Measurements from ENCODE around the gene PGM5. TPM values are rescaled to one million over a fixed set of nuclear protein-coding genes. Genes with fewer than 3 reads are reported as not detected.
"Not testable (repeated sequence)": the region's sequence is repeated elsewhere in the genome, so short reads cannot be mapped to it uniquely, and the experiment has no call there.

Gene PGM5
- total RNA-seq, 1 donor from 2014 or later: 0.26 TPM

DNA sequence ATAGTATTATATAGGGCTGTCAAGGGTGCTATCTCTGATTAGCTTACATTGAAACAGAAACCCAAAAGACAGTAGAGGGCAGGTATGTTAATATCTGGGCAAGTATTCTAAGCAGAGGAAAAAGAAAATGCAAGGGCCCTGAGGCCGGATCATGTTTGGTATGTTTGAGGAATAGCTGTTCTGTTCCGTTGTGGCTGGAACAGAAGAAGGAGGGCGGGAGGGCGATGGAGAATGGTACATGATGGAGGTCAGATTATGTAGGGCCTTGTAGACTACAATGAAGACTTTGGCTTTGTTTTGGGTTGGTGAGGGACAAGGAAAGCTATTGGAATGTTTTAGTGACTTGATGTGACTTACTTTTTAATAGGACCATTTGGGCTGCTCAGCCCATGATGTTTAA is 19.4 kb downstream of the PGM5 start:
- not testable (repeated sequence) for DNase-seq (ENCODE audit: low read depth, low spot score)

DNA sequence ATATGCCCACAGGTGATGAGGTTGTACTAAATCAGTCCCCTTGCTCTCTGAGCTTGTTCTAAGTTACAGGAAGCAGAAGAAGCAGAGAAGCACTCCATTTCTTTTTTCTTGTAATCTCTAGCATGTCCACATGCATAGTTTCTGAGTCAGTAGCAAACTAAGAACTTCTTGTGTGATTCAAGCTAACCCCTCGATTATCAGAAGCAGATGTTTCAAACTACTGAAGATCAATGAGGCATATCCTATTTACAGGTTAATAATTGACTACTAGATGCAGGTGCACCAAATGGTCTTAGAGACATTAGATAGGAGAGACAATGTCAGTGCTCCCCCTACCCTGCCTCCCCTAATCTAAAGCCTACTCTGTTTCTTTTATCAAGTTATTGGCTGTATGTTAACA is 21.3 kb downstream of the PGM5 start:
- DNase-seq (ENCODE audit: low read depth, low spot score): not testable (repeated sequence)

DNA sequence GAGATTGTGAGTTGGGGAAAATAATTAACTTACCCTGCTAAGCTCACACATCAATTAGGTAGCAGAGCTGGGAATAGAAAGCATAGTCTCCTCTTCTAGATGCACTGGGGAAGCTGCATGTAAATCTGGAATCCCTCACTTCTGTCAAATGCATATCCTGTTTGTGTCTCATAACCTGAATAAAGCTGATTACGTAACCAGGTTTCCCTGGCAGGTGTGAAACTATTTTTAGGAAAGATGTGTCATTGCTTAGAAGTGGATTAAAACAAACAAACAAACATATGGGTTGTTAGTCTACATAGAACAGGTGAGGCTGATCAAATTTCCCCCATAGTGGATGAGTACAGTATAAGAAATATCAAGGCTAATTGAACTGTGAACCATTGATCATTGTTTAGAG is 27.5 kb downstream of the PGM5 start:
- DNase-seq (ENCODE audit: low read depth, low spot score): not testable (repeated sequence)

DNA sequence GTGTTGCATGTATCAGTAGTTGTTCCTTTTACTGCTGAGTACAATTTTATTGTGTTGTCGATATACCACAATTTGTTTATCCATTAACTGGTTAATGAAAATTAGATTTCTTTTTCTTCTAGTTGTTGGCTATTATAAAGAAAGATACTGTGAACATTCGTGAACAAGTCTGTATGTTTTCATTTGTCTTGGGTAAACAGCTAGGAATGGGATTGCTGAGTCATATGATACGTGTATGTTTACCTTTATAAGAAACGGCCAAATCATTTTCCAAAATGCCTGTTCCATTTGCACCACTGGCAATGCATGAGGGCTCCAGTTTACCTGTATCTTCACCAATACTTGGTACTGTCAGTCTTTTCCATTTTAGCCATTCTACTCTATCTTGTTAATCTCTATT is 33.1 kb downstream of the PGM5 start:
- DNase-seq (ENCODE audit: low read depth, low spot score): not testable (repeated sequence)

DNA sequence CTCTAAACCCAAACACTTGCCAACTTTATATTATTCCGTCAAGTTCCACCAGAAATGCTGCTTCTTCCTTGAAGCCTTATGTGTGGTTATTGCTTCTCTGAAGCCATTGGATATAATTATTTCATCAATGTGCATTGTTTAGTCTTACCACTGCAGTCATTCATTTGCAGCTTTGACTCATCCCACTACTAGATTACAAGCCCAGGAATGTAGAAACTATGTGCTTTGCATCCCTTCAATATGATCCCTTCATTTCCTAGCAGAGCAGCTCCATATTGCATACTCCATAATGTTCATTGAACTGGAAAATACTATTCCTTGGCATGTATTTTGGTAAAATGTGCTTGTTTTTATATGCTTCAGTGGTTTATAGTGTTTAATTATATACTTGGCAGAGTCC is 34.3 kb downstream of the PGM5 start:
- not testable (repeated sequence) for DNase-seq (ENCODE audit: low read depth, low spot score)

DNA sequence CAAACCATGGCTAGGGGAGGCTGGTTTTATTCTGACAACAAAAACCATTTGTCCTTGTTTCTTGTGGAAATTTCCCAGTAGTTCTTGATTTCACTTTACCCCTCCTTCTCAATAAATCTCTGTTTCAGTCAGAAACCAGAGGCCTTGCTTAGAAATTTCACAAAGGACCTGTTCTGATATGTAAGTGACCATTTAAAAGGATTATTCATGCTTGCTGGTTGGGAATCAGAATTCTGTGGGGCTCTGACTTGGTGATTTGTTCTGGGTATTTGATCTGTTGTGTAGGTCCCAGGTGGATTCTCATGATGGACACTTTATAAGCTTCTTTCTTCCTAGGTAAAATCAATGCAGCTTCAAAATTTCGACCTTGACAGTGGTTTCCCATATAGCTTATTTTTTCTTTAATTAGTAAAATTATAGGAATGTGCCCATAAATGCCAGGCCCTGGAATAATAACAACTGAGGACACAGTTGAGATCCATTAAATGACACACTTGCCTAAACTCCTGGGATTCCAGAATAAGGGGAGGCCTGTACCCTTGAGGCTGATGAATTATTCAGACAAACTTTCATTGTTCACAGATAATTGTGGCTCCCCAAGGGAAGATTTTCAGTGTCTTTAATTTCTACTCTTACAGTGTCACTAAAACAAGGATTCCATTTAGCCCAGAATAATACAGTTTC is 40.1 kb downstream of the PGM5 start:
- not testable (repeated sequence) for DNase-seq (ENCODE audit: low read depth, low spot score)

DNA sequence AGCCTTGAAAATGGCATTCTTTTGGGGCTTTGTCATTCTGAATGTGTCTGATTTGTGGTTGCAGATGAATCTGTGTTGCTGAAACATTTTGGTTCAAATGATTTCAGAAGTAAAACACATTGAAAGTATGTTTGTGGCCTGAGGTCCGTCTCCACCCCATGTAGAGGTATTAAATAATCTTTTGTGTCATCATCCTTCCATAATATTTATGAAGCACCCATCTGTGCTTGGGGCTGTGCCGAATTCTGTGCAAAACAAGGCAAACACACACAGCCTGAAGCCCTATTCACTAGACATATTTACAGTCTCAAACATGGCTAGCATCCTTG is 40.6 kb downstream of the PGM5 start:
- DNase-seq (ENCODE audit: low read depth, low spot score): not testable (repeated sequence)

DNA sequence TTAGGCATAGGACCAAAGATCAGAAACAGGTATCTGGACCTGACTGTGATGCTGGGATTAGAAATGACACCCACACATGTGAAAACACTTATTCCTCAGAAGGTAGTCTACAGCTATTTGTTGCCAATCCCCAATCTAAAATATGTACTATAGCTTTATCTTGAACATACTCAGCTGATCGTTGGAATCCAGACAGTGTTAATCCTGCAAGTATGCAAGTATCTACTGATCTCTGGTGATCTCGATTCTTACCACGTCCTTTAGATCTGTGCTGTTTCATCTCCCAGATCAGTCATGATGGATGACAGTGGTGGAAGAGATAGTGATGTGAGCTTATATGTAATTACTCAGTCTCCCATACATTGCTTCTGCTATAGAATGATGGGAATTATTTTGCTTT is 41.4 kb downstream of the PGM5 start:
- not testable (repeated sequence) for DNase-seq (ENCODE audit: low read depth, low spot score)

DNA sequence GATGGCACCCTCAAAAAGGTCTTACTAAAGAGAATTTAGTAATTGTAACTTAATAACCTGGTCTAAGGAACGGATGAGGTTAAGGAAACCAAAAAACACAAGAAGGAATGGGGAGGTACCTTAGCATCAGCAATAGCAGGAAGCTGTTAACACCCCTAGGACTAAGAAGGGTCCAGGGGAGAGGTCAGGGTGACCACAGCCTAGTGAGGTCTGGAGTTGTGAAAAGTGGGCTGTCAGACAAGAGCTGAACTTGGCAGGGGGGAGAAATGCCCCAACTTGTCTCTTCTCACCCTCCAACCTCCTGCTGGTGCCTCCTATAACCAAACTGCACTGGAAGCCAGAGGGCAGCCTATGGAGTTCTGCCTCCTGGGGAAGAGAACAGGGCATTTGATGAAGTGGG is 41.9 kb downstream of the PGM5 start:
- not testable (repeated sequence) for DNase-seq (ENCODE audit: low read depth, low spot score)

DNA sequence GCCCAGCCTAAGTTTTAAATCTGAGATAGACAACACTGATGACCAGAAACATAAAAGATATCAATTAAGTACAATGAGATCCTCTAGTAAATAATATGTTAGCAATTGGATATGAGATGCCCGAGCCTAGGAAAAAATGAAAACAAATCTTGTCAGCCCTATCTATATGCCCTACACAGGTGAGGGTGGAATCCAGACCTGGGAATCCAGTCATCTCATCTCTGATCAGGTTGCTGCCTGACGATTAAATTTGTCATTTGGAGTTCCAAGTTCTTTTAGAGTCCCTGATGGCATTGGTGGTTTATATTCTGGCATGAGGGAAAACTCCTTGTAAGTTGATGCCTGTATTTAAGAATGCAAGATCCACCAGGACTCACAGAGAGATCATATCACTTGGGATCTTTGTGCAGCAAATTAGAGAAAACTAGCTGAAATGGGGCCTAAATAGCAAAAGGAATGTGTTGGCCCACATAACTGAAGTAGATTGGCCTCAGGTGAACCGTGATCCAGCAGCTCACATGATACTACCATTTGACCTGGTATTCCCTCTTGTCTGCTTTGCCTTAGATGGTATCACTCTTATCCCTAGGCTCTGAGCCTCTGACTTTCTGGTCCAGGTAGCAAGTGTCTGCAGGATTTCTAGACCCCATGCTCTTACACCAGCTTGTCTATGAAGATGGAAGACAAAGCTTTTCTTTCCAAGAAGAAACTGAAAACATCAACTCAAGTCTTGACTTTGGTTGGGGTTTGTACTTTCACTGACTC is 48.2 kb downstream of the PGM5 start:
- not testable (repeated sequence) for DNase-seq (ENCODE audit: low read depth, low spot score)

DNA sequence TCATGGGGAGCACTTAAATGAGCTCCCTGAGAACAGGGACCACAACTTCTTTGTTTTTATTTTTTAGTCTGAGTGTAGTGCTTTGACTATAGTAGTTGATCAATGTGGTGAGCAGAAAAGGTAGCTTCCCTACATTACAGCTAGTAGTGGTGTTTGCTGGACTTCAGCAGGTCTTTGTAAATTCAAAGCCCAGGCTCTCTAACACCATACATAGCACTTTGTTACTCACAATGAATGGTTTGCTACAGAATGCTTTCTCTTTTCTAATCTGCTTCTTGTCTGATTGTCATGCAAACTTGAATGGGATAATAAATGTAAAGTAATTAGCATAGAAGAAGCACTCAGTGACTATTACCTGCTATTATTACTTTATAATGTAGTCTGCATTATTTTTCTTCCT is 55.5 kb downstream of the PGM5 start:
- not testable (repeated sequence) for DNase-seq (ENCODE audit: low read depth, low spot score)

DNA sequence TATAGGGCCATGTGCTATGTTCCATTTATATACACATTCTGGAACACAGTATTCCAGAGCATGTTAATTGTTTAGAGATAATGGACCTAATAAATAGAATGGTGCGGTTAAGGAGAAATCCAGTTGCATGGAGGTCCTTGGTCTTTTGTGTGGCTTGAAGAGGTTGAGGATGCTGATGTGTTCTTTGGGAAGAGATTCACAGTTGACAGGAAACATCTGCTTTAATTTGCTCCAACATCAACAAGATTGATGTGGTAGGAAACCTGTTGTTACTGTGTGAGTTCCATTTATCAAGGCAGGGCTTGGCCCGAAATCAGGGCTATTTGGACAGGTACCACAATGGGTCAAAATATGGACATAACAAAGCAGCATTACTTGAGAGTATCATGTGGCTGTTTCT is 56.3 kb downstream of the PGM5 start:
- DNase-seq (ENCODE audit: low read depth, low spot score): not testable (repeated sequence)

DNA sequence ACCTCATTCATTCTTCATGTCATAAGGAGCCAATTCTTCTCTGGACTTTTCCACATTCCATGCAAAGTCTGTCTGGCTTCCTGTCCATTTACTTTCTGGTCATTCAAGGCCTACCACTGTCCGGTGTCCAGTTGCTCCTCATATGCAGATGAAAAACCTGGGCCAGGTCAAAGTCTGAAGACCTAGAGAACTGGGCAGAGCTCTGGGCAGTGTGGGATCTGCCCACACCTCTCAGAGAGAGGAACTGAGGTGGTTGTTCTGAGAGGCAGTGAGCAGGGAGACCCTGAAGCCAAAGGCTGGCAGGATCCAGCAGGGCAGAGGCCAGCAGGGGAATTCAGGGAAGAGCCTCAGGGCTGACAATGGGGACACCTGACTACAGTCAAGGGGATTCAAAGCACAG is 58.7 kb downstream of the PGM5 start:
- DNase-seq (ENCODE audit: low read depth, low spot score): not testable (repeated sequence)

DNA sequence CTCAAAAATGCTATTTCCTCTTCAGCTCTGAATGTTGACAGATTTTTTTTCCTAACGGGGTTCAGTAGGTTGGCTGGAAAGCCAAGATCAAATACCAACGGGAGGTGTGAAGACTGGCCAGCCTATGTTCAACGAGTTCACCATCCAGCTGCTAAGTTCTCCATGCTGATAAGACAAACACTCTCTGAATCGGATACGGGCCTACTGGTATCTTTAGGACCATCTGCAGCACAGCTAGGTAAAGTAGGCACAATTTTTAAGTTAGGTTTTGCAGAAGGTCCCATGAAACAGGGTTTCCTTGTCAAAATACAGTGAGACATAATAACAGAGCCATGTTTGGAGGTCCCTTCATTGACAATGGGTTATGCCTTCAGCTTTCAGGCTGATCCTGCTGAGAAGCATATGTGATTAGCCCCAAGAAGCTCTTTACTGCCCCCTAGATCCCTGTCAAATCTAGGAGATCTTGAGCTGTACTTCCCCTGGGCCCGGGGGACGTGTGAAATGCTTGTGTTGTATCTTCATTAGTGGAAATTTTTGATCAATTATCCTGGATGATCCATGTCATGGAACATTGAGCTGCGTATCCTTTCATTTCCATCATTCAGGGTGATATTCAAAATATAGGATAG is 60.6 kb downstream of the PGM5 start:
- DNase-seq (ENCODE audit: low read depth, low spot score): no peak

DNA sequence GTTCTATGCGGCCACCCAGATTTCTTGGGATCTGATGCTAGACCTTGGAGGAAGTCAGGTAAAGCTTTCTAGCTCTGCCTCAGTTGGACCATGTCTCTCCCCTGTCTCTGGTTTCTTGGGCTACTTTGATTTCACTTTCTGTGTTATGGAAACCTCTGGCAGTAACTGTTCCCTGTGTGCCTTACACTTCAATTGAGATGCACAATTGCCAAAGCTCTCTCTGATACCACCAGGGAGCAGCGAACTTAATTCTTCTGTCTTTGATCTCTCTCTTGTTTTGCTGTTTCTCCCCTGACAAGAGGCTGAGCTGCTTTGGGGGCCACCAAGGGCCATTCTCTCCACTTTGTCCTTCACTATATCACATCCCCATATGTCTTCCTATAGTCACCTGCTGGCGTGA is 61.4 kb downstream of the PGM5 start:
- DNase-seq (ENCODE audit: low read depth, low spot score): no peak

DNA sequence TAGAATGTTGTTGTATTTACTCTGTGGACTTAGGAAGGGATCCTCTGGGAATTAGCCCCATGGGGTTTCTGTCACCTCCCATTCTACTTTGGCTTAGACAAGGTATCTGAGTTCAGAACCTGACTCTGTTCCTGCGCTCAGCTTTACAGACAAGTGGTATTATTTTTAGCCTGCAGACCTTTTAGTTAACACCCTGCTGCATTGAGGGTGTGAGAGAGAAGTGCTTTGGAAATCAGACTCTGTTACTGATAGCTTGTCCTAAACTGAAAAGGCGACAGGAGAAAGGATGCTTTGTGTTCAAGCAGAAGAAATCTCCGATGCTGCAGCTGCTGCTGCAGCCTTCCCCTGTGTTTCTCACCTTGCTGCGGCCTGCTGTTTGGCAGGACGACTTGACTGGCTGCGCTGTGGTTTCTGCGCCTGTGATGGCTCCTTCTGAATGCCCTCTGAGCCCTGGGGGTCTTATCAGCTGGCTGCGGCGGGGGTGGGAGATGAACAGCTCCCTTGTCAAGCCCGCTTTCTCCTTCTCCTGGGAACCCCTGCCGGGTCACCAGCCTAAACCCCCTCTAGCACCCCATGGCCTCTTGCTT is 61.9 kb downstream of the PGM5 start:
- DNase-seq (ENCODE audit: low read depth, low spot score): no peak

DNA sequence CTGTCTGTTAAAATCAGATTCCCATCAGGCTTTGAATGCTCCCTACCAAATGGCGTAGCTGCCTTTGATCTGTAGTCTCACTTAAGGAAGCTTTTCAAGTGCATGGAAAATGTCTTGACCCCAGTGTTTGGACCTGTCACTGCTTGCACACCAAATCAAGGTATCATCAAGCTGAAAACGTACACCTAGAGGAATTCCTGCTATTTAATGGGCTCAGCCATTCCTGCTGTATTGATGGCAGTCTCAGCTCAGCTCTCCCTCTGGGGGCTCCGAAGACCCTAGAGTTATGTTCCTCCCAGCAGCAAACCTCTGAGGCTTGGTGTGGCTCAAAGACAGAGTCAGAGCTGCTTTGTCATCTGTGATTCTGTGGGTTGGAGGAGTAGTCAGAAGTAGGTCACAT is 63.5 kb downstream of the PGM5 start:
- DNase-seq (ENCODE audit: low read depth, low spot score): no peak

DNA sequence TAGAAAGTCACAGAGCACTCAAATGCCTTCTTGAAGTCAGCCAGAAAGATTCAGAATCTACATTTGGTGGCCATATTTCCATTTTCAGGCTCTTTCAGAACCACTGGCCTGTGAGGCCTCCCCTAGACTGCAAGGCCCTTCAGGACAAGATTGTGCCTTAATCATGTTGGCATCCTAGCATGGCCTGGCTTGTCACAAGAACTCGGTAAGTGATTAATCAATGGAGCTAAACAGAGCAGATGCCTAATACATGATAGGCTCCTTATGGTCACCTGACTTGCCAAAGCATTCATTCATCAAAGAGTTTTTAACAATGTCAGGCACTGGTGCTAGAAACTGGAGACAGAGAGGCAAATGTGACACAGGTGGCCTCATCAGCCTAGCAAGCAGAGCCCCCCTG is 70.3 kb downstream of the PGM5 start:
- DNase-seq (ENCODE audit: low read depth, low spot score): no peak

DNA sequence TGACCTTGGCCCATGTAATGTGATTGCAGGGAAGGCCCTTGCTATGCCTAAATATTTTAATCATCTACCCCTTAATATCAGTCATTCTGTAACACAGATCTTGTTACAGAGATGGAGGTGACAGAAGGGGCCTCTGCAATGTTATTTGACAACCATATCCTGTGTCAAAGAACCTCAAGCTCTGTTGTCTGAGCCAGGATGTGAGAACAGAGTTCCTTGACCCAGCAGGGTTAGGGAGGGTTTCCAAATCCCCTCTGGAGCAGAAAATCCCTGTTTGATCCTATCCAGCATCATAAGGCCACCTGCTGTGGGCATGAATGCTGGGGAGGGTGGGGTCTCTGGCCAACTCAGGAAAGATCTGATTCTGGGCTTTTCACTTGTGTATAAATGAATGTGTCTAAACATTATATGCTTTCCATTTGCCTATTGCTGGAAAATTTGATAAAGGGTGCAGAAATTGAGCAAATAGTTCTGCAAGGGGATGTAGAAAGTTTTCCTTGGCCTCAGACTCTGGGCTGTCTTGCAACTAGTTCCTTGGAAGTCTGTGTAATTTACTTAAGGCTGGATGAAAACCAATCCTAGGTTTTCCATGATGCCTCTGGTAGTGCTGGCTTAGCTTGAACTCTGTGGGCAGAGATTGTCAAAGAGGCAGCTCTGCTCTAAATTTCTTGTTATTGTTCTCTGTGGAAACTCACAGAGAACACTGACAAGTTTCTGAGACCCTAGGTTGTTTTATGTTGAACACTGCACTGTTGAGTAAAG is 71.0 kb downstream of the PGM5 start:
- no peak for DNase-seq (ENCODE audit: low read depth, low spot score)

DNA sequence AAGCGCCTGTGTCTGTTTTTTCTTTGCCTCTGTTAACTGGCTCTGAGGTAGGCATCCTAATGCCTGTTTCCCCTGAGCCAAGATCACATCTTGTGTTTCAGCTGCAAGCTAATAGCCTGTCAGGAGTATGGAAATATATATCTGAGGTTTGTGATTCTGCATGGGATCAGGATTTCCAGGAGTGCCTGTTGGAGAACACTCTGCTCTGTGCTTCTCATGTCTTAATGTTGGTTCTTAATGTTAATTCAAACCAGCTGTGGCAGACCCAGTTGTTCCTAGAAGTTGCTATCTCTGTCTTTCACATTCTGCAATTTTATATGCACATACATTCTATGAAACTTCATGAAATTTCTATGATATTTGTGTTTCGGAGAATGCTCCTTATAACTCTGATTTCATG is 72.1 kb downstream of the PGM5 start:
- no peak for DNase-seq (ENCODE audit: low read depth, low spot score)

DNA sequence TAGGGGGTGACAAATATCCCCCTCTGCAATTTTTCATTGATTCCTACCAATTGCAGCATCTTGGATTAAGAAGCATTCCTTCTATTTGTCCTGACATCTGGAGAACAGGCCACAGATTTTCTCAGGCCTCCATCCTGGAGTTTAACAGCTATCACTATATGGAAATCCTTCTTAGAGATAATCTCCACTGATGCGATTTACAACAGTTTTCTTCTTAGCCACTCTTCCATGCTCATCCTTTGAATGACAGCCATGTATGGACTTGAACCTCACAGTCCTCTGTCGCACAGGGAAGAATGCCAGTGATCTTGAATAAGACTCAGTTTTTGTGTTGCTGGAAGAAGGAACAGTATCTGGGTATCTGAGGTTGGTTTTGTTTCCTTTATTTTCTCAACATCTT is 73.2 kb downstream of the PGM5 start:
- no peak for DNase-seq (ENCODE audit: low read depth, low spot score)

DNA sequence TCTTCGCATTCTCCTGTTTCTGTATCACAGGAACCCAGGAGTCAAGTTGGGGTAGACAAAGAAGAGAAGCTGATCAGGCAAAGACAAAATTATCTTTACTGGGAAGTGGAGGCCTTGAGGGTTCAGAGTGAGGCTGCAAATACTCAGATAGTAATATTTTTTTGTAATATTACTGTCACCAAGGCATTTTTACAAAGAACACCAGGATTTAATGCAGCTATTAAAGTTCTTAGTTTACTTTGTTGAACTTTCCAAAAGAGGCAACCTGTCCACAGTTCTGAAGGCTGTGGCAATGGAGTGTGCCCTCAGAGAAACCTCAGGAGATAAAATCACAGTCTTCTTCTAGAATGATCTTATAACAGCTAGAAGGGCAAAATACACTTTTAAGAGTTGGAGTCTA is 74.9 kb downstream of the PGM5 start:
- DNase-seq (ENCODE audit: low read depth, low spot score): no peak

All from pulmonary artery endothelial cell (primary cell).